ENCODE measurements around the gene DNAAF2. TPM values are rescaled to one million over a fixed set of nuclear protein-coding genes. Genes with fewer than 3 reads are reported as not detected.

Gene DNAAF2
- total and polyA plus RNA-seq, 2 experiments from 2014 or later = 11.0 to 11.1 TPM

GRCh38 chr14:49598485-49599300 is 36.4 kb downstream of the DNAAF2 start, which contains the start of gene LRR1:
TSS of gene LRR1 (plus strand) at chr14:49598940. CDS start at chr14:49599021, 81 bp downstream.
- no peak for TF ChIP-seq EZH2phosphoT487 (IDR thresholded peaks at IDR 0.05; ENCODE audit: insufficient read depth, low read depth)
- no peak for TF ChIP-seq EZH2 (IDR thresholded peaks at IDR 0.05; ENCODE audit: insufficient read depth, poor library complexity, severe bottlenecking)
- Histone ChIP-seq H3K9me3 (ENCODE audit: low read depth) (no peaks in the 10 kb centered on the region), H4K20me1 (ENCODE audit: insufficient read depth) (no peaks in the 10 kb centered on the region), H3K4me1 (ENCODE audit: insufficient read depth) (no peaks in the 10 kb centered on the region), H3K4me3 (peak within 1 kb of the TSS; percentile 87), H3K79me2 (ENCODE audit: insufficient read depth) (peaks cover 47% of the 10 kb centered on the region), H3K27me3 (replicated peaks; ENCODE audit: insufficient read depth) (no peaks in the 10 kb centered on the region), H3K9ac (peak within 1 kb of the TSS; percentile 93), H3F3A (ENCODE audit: insufficient read depth) (peaks cover 4% of the 10 kb centered on the region; the same call in 1 of the 2 replicates), H3K27ac (peak within 1 kb of the TSS; percentile 91), H3K9me2 (ENCODE audit: insufficient read depth) (no peaks in the 10 kb centered on the region), H3K4me2 (ENCODE audit: unreplicated experiment) (peak within 1 kb of the TSS; percentile 98), H2AFZ (peak within 1 kb of the TSS; percentile 90), H3K36me3 (ENCODE audit: low read depth) (peaks cover 5% of the 10 kb centered on the region; the same call in 1 of the 2 replicates)
- WGBS, 2 experiments (ENCODE audit: low coverage in 1 of 2, low lambda C conversion rate in 2 of 2, missing lambda C conversion rate in 2 of 2) = 0% methylated on average over 62 to 71 of the region's 77 CpGs
- DNase-seq = peak; percentile 93
- in situ Hi-C loops (cut with MboI) = no loop called here

DNA sequence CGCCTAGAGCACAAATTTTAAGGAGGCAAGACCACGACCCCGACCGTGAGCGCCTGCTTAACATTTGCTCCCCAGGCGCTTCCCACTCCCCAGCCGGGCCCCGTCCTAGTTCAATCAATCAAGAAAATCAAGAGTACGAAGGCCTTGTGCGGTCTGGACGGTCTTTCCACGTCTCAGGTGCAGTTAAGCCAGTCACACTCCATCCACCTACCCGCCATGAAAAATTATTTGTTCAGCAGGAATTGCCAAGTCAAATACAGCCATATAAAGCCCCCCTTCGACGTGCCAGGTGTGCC is 36.9 kb downstream of the DNAAF2 start:
- H3K4me3 ChIP-seq = peak overlapping the region; percentile 87
- peak overlapping the region; percentile 91 for H3K27ac ChIP-seq
- no peaks in the 10 kb centered on the region for H3K9me2 ChIP-seq (ENCODE audit: insufficient read depth)
- H4K20me1 ChIP-seq (ENCODE audit: insufficient read depth) = no peaks in the 10 kb centered on the region
- WGBS, 2 experiments (ENCODE audit: low coverage in 1 of 2, low lambda C conversion rate in 2 of 2, missing lambda C conversion rate in 2 of 2) = 1% methylated on average over 15 of the region's 15 CpGs
- in situ Hi-C loops (cut with MboI) = no loop called here
- TF ChIP-seq EZH2phosphoT487 (IDR thresholded peaks at IDR 0.05; ENCODE audit: insufficient read depth, low read depth) = no peak
- TF ChIP-seq EZH2 (IDR thresholded peaks at IDR 0.05; ENCODE audit: insufficient read depth, poor library complexity, severe bottlenecking) = no peak
- H3K36me3 ChIP-seq (ENCODE audit: low read depth) = peaks cover 5% of the 10 kb centered on the region; the same call in 1 of the 2 replicates
- H3K9ac ChIP-seq = peak overlapping the region; percentile 93
- no peak for DNase-seq
- H3F3A ChIP-seq (ENCODE audit: insufficient read depth) = peaks cover 4% of the 10 kb centered on the region; the same call in 1 of the 2 replicates
- no peaks in the 10 kb centered on the region for H3K27me3 ChIP-seq (replicated peaks; ENCODE audit: insufficient read depth)
- no peaks in the 10 kb centered on the region for H3K4me1 ChIP-seq (ENCODE audit: insufficient read depth)
- H2AFZ ChIP-seq = peak overlapping the region; percentile 90
- peaks cover 47% of the 10 kb centered on the region for H3K79me2 ChIP-seq (ENCODE audit: insufficient read depth)
- H3K9me3 ChIP-seq (ENCODE audit: low read depth) = no peaks in the 10 kb centered on the region
- H3K4me2 ChIP-seq (ENCODE audit: unreplicated experiment) = peak overlapping the region; percentile 97

DNA sequence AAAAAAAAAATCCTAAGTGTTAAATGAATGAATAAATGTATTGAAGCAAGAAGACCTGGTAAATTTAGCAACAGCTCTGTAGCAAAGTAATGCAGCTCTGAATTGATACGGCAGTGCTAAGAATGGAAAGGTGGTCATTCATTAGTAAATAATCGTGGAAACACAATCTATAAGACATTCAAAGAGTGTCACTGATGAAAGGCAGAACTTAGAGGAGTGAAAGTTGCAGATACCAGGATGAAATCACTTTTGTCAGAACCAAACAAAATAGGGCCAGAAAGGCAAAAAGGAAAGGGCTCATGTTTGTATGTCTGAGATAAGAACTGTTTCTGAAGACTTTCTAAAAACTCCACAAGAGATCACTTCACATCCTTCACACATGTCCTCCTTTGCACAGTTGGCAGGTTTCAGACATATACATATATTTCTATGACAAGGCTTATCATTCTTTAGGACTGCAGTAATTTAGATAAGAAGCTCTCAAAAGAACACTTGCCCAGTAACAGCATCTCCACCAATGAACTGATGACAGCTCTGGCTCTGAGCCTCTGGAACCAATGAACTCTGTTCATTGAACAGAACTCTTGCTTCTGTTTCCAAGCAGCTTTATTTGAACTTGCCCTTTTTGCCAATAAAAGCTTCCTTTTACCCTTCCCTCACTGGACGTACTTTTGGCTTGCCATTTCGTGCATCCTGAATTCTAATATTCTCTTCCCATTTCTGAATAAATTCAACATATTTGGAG is 40.5 kb downstream of the DNAAF2 start:
- peaks cover 4% of the 10 kb centered on the region; the same call in 1 of the 2 replicates for H3F3A ChIP-seq (ENCODE audit: insufficient read depth)
- in situ Hi-C loops (cut with MboI) = no loop called here
- DNase-seq = peak; percentile 27
- H2AFZ ChIP-seq = no peak overlapping the region
- no peak for TF ChIP-seq EZH2 (IDR thresholded peaks at IDR 0.05; ENCODE audit: insufficient read depth, poor library complexity, severe bottlenecking)
- TF ChIP-seq EZH2phosphoT487 (IDR thresholded peaks at IDR 0.05; ENCODE audit: insufficient read depth, low read depth) = no peak
- no peaks in the 10 kb centered on the region for H3K4me1 ChIP-seq (ENCODE audit: insufficient read depth)
- H3K9ac ChIP-seq = no peak overlapping the region
- H3K79me2 ChIP-seq (ENCODE audit: insufficient read depth) = peaks cover 19% of the 10 kb centered on the region
- 23 to 27% methylated on average over 4 of the region's 4 CpGs for WGBS, 2 experiments (ENCODE audit: low coverage in 1 of 2, low lambda C conversion rate in 2 of 2, missing lambda C conversion rate in 2 of 2)
- H3K27ac ChIP-seq = no peak overlapping the region
- H3K27me3 ChIP-seq (replicated peaks; ENCODE audit: insufficient read depth) = no peaks in the 10 kb centered on the region
- no peaks in the 10 kb centered on the region for H3K36me3 ChIP-seq (ENCODE audit: low read depth)
- no peaks in the 10 kb centered on the region for H3K9me2 ChIP-seq (ENCODE audit: insufficient read depth)
- no peak overlapping the region for H3K4me3 ChIP-seq
- no peaks in the 10 kb centered on the region for H3K9me3 ChIP-seq (ENCODE audit: low read depth)
- no peaks in the 10 kb centered on the region for H4K20me1 ChIP-seq (ENCODE audit: insufficient read depth)
- no peak overlapping the region for H3K4me2 ChIP-seq (ENCODE audit: unreplicated experiment)

- Histone ChIP-seq H3K9me2 (ENCODE audit: insufficient read depth) (no peaks in the 10 kb centered on the region), H3K27ac (no peak overlapping the region)
- 90 to 93% methylated on average over 3 of the region's 3 CpGs for WGBS, 2 experiments (ENCODE audit: low coverage in 1 of 2, low lambda C conversion rate in 2 of 2, missing lambda C conversion rate in 2 of 2)
Measured at GRCh38 chr14:49593016-49593415, 42.0 kb downstream of the DNAAF2 start.

More at GRCh38 chr14:49593016-49593415, 42.0 kb downstream of the DNAAF2 start:
- H3K9me3 ChIP-seq (ENCODE audit: low read depth) = no peaks in the 10 kb centered on the region
- no peaks in the 10 kb centered on the region for H3K36me3 ChIP-seq (ENCODE audit: low read depth)
- no peak overlapping the region for H3K4me2 ChIP-seq (ENCODE audit: unreplicated experiment)
- H3K9ac ChIP-seq = no peak overlapping the region
- DNase-seq = no peak
- no peak overlapping the region for H2AFZ ChIP-seq
- in situ Hi-C loops (cut with MboI) = no loop called here
- H3K27me3 ChIP-seq (replicated peaks; ENCODE audit: insufficient read depth) = no peaks in the 10 kb centered on the region
- TF ChIP-seq EZH2phosphoT487 (IDR thresholded peaks at IDR 0.05; ENCODE audit: insufficient read depth, low read depth) (no peak), EZH2 (IDR thresholded peaks at IDR 0.05; ENCODE audit: insufficient read depth, poor library complexity, severe bottlenecking) (no peak)
- H4K20me1 ChIP-seq (ENCODE audit: insufficient read depth) = no peaks in the 10 kb centered on the region
- peaks cover 11% of the 10 kb centered on the region for H3K79me2 ChIP-seq (ENCODE audit: insufficient read depth)
- no peak overlapping the region for H3K4me3 ChIP-seq
- no peaks in the 10 kb centered on the region for H3K4me1 ChIP-seq (ENCODE audit: insufficient read depth)
- 0 out of 2 replicates have a peak, but pooled peaks cover 4% of the 10 kb centered on the region for H3F3A ChIP-seq (ENCODE audit: insufficient read depth)

All from GM23248 (cell line).